MG63 (cell line): ENCODE results near the gene RBM23. TPM values are rescaled to one million over a fixed set of nuclear protein-coding genes. Genes with fewer than 3 reads are reported as not detected.
A peak's percentile ranks its signal among the peaks of the same experiment; 100 is the strongest.
"Not testable (repeated sequence)": the region's sequence is repeated elsewhere in the genome, so short reads cannot be mapped to it uniquely, and the experiment has no call there.

Experiments used
- DNase-seq: peaks from one replicate; pipeline ENCODE4 v3.0.0-alpha.2; 2020
- H3K27me3 ChIP-seq: fragments of 250-450 bp; sonication (Bioruptor Pico); 2 replicates; pipeline ENCODE4 v1.5.1; 2020; ENCODE audit warnings: mild to moderate bottlenecking, moderate library complexity
- H3K36me3 ChIP-seq: fragments of 250-450 bp; sonication (Bioruptor Pico); 2 replicates; pipeline ENCODE4 v1.5.1; 2020; ENCODE audit warnings: mild to moderate bottlenecking, moderate library complexity
- H3K4me3 ChIP-seq: fragments of 250-450 bp; sonication (Bioruptor Pico); 2 replicates; pipeline ENCODE4 v1.5.1; 2020; ENCODE audit warnings: mild to moderate bottlenecking, moderate library complexity
- H3K9me3 ChIP-seq: fragments of 250-450 bp; sonication (Bioruptor Pico); 2 replicates; pipeline ENCODE4 v1.5.1; 2020; ENCODE audit warnings: mild to moderate bottlenecking, moderate library complexity
- total RNA-seq: library from RNA; depleted of rRNA; stranded (reverse); fragments of >200 nt; shearing (Covaris generic); gene quantifications from 2 replicates; pipeline ENCODE4 v1.2.3, GENCODE V29; 2014; ENCODE audit warnings: low replicate concordance

RBM23 gene
- total RNA-seq, 1 experiment from 2014 or later, result 27.8 TPM

DNA sequence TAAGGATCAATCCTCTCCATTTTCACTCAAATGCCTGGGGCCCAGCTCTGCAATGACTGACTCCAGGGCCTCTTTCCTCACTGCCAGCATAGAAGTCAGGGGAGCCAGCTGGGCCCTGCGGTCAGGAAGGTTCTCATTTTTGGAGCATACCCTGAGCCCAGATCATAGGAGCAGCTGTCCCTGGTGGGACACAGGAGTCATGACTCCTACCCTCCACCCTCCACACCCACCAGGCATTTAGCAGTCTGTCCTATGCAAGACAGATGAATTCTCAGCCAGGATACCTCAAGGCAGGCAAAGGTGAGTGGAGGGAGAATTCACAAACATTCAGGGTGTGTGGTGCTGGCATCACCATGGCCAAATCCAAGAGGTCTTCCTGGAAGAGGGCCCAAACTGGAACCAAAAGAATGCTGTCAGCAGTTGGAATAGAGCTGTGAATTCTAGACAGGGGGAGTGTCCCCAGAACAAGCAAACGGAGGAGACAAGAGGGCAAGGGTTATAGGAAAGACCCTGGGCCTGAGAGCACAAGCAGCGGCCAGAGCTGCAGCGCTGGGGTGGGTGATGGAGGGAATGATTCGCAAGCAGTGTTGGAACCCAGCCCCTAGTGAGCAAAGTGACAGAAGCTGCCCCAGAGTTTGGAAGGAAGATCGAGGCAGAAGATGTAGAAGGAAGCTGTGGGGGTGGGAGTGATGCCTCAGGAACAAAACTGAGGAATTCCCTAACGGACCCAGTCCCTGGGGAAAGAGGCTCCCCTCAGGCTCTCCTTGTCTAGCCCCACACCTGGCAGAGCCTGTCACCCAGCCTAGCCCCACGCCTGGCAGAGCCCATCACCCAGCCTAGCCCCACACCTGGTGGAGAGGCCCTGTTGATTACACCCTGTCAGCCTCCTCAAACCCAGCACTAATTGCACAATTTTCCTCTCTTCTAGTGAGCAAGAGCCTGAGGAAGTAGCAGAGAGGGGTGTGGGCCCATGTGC, 40.4 kb downstream of the RBM23 start:
- no peak for DNase-seq
- no peak overlapping the region for H3K4me3 ChIP-seq
- no peaks in the 10 kb centered on the region for H3K9me3 ChIP-seq
- H3K36me3 ChIP-seq, result peaks cover 16% of the 10 kb centered on the region
- no peaks in the 10 kb centered on the region for H3K27me3 ChIP-seq

GRCh38 chr14:22877000-22877501, 41.9 kb downstream of the RBM23 start:
- H3K27me3 ChIP-seq, result no peaks in the 10 kb centered on the region
- no peak for DNase-seq

GRCh38 chr14:22875748-22876319, 43.1 kb downstream of the RBM23 start:
- peaks cover 16% of the 10 kb centered on the region for H3K36me3 ChIP-seq
- H3K4me3 ChIP-seq, result no peak overlapping the region
- DNase-seq, result no peak
- no peaks in the 10 kb centered on the region for H3K9me3 ChIP-seq
- H3K27me3 ChIP-seq, result no peaks in the 10 kb centered on the region

More at GRCh38 chr14:22877000-22877501, 41.9 kb downstream of the RBM23 start:
- Histone ChIP-seq H3K9me3 (no peaks in the 10 kb centered on the region), H3K4me3 (no peak overlapping the region), H3K36me3 (peaks cover 16% of the 10 kb centered on the region)

GRCh38 chr14:22875003-22875747, 43.8 kb downstream of the RBM23 start:
- Histone ChIP-seq H3K27me3 (no peaks in the 10 kb centered on the region), H3K4me3 (no peak overlapping the region), H3K9me3 (no peaks in the 10 kb centered on the region), H3K36me3 (peaks cover 16% of the 10 kb centered on the region)
- DNase-seq, result no peak

DNA sequence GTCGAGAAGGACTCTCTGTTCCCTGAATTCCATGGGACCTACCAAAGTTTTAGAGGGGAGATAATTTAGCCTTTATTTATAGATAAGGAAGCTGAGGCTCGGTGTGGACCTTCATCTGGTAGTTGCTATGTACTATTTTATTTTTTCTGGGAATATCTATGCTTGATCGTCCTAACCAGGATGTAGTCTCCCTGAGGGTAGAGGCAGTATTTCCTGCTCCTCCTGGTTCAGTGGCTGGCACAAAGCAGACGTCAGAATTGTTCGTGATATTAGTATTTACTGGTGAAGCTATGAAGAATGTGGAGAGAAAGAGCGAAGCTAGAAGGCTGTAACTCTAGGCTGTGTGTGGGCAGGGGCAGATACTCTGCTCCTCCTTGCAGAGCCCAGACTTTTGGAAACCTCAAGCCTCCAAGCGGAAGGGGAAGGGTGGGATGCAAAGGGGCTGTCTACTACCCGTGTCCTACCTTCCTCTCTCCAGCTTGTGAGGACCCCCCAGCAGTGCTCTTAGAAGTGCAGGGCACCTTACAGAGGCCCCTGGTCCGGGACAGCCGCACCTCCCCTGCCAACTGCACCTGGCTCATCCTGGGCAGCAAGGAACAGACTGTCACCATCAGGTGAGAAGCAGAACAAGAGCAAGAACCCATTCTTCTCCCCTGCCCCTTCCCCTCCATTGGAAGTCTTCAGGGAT, 46.0 kb downstream of the RBM23 start:
- no peaks in the 10 kb centered on the region for H3K9me3 ChIP-seq
- peaks cover 16% of the 10 kb centered on the region for H3K36me3 ChIP-seq
- H3K4me3 ChIP-seq, result peak overlapping the region; percentile 81
- no peaks in the 10 kb centered on the region for H3K27me3 ChIP-seq
- DNase-seq, result no peak

GRCh38 chr14:22872033-22872832, 46.7 kb downstream of the RBM23 start:
- Histone ChIP-seq H3K36me3 (peaks cover 16% of the 10 kb centered on the region), H3K4me3 (peak overlapping the region; percentile 81), H3K27me3 (no peaks in the 10 kb centered on the region), H3K9me3 (no peaks in the 10 kb centered on the region)
- peak; percentile 68 for DNase-seq

DNA sequence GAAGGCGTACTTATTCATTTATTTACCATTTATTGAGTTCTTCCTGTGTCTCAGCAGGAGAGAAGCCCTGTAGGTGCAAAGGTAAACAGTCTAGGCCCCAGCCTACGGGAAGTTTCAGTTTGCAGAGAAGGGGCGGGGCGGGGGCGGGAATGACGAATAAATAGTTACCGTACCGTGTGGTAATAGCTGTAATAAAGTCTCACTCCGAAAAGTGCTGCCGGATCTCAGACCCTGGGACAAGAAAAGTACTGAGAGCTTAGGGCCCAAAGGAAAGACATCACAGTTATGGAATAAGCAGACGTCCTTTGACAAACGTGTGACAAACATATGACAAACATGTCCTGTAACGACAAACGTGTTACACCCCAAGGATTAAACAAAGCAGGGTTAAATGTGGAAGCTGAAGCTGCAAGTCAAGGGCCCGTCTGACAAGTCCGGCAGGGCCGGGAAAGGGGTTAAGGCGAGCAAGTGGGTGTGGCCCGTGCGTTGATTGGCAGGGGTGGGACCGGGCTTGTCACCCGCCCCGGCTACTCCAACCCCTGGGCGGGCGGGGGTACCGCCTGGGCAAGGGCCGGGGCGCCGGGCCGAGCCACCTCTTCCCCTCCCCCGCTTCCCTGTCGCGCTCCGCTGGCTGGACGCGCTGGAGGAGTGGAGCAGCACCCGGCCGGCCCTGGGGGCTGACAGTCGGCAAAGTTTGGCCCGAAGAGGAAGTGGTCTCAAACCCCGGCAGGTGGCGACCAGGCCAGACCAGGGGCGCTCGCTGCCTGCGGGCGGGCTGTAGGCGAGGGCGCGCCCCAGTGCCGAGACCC, 47.5 kb downstream of the RBM23 start, which contains the start of gene LRP10:
Gene LRP10 (plus strand): TSS at position 517 of the 809 bp plus-strand sequence. CDS start 564 bp downstream, outside the sequence.
- Histone ChIP-seq H3K36me3 (peaks cover 16% of the 10 kb centered on the region), H3K27me3 (no peaks in the 10 kb centered on the region), H3K4me3 (peak within 1 kb of the TSS; percentile 81), H3K9me3 (no peaks in the 10 kb centered on the region)
- peak; percentile 90 for DNase-seq

DNA sequence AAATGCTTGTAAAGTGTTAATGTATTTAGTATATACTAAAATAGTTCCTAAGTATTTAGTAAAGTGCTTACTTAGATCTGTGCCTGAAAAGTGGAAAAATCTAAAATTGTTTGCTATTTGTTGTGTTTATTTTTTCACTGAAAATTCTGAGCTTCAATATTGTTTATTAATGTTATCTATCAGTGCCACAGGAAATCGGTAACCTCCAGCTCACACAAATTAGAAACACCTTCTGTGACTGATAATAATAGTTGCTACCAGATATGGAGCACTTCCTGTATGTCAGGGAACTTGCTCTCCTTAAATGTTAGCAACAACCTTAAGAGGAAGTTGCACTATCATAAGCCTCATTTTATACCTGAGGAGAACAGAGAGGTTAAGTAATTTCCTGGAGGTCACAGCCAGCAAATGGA, 48.1 kb downstream of the RBM23 start:
- Histone ChIP-seq H3K9me3 (no peaks in the 10 kb centered on the region), H3K4me3 (peak overlapping the region; percentile 81), H3K36me3 (peaks cover 16% of the 10 kb centered on the region), H3K27me3 (no peaks in the 10 kb centered on the region)
- no peak for DNase-seq

DNA sequence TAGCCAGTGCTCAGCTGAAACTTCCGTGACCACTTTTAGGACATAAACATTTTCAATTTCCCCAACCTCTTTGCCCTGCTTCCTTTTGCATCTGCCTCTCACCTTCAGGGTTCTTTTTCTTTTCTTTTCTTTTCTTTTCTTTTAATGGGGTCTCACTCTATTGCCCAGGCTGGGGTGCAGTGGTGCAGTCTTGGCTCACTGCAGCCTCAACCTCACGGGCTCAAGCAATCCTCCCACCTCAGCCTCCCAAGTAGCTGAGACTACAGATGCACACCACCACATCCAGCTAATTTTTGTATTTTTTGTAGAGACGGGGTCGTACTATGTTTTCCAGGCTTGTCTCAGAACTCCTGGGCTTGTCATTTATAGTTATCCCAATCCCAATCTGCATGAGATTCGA, 52.1 kb downstream of the RBM23 start:
- Histone ChIP-seq H3K36me3 (no peaks in the 10 kb centered on the region), H3K27me3 (no peaks in the 10 kb centered on the region), H3K9me3 (no peaks in the 10 kb centered on the region), H3K4me3 (no peak overlapping the region)
- DNase-seq, result no peak

DNA sequence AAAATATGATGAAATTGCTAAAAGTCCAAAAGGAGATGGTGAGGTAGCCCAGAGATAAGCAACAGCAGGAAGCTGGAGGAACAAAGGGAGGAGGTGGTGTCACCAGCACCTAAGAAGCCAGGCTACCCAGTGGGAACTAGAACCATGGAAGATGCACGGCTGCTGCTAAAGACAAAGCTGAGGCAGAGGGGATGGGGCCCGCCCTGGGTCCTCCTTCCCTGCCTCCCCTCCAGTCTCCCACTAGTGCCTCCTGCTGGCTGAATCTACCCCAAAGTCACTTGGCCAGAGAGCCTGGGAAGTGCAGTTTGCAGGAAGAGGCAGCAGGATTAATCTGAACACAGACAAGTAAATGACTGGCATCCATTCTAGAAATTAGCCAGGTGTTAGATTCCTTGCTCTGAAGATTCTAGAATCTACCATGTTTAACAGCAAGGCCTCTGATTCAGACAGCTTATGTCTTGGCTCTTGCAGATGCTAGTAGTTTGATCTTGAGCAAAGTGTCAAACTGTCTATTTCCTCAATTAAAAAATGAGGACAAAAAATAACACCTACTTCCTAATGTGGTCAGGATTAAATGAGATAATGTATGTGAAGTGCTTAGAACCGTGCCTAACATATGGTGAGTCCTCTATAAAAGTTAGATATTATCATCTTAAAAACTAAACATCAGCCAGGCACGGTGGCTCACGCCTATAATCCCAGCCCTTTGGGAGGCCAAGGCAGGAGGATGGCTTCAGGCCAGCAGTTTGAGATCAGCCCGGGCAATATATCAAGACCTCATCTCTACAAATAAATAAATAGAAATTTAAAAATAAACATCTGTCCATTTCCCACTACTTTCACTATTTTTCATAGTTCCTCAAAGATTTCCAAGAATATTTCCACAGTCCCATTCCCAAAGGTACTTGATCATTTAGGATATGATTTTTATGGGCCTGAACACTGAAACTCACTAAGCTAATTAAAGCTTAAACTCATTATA, 53.2 kb downstream of the RBM23 start:
- no peaks in the 10 kb centered on the region for H3K36me3 ChIP-seq
- H3K27me3 ChIP-seq, result no peaks in the 10 kb centered on the region
- DNase-seq, result peak; percentile 46
- H3K4me3 ChIP-seq, result no peak overlapping the region
- no peaks in the 10 kb centered on the region for H3K9me3 ChIP-seq

- H3K27me3 ChIP-seq, result no peaks in the 10 kb centered on the region
- H3K4me3 ChIP-seq, result no peak overlapping the region
- no peaks in the 10 kb centered on the region for H3K36me3 ChIP-seq
- no peak for DNase-seq
- H3K9me3 ChIP-seq, result no peaks in the 10 kb centered on the region
These were observed 54.0 kb downstream of the RBM23 start for GRCh38 chr14:22864979-22865378.

DNA sequence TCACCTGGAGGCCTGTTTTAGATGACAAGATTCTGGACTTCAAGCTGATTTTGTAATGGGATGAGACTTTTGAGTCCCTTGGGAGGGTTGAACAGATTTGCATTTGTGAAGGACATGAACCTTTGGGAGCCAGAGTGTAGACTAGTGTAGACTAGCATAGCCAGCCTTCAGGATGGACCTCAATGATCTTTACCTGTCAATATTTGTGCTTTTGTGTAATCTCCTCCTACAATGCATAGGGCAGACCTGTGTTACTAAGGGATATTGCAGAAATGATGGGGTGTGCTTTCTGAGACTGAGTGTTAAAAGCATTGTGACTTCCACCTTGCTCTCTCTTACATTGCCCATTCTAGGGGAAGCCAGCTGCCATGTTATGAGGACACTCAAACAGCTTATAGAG, 57.3 kb downstream of the RBM23 start:
- Histone ChIP-seq H3K27me3 (no peaks in the 10 kb centered on the region), H3K4me3 (no peak overlapping the region), H3K9me3 (no peaks in the 10 kb centered on the region), H3K36me3 (no peaks in the 10 kb centered on the region)
- DNase-seq, result no peak

DNA sequence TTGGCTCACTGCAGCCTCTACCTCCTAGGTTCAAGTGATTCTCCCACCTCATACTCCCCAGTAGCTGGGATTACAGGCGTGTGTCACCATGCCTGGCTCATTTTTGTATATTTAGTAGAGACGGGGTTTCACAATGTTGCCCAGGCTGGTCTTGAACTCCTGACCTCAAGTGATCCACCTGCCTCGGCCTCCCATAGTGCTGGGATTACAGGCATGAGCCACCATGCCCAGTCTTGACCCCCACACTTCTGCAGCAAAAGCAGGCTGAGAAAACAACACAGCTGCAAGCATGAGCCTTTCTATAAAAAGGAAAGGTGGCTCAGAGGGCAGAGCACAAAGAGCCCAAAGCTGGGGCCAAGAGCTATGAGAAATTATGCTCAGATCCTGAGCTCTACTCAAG, 58.6 kb downstream of the RBM23 start:
- not testable (repeated sequence) for H3K9me3 ChIP-seq, H3K36me3 ChIP-seq, H3K27me3 ChIP-seq, DNase-seq, H3K4me3 ChIP-seq

GRCh38 chr14:22856428-22856827, 62.5 kb downstream of the RBM23 start:
- no peaks in the 10 kb centered on the region for H3K9me3 ChIP-seq
- H3K36me3 ChIP-seq, result no peaks in the 10 kb centered on the region
- H3K4me3 ChIP-seq, result no peak overlapping the region
- DNase-seq, result no peak
- no peaks in the 10 kb centered on the region for H3K27me3 ChIP-seq
